Panc1 (cell line): ENCODE results near the gene UBAP2L.
"Not testable (repeated sequence)": the region's sequence is repeated elsewhere in the genome, so short reads cannot be mapped to it uniquely, and the experiment has no call there.

Experiments
- CTCF ChIP-seq: fragments of 450-650 bp; IDR thresholded peaks from 2 replicates; pipeline ENCODE4 v1.5.1; 2017; ENCODE audit warnings: mild to moderate bottlenecking
- POLR2AphosphoS5 ChIP-seq: IDR thresholded peaks from 2 replicates; pipeline ENCODE4 v1.6.1; 2012; ENCODE audit warnings: mild to moderate bottlenecking, low read depth, low read length, moderate library complexity
- REST ChIP-seq, 2 experiments: IDR thresholded peaks; 2 replicates each; pipeline ENCODE4 v1.6.1; 2011 to 2012; ENCODE audit warnings: low read depth in 2 of 2, control low read depth in 1 of 2, low read length in 1 of 2, mild to moderate bottlenecking in 1 of 2, moderate library complexity in 1 of 2; ENCODE audit not compliant: insufficient read depth in 1 of 2

GRCh38 chr1:154287591-154287990 lies 66.8 kb downstream of the UBAP2L start:
- TF ChIP-seq CTCF; REST (IDR thresholded peaks at IDR 0.05; ENCODE audit: insufficient read depth in 1 of 2, low read depth in 2 of 2, low read length in 1 of 2); POLR2AphosphoS5: not testable (repeated sequence)
